ENCODE data around the gene NAA80. TPM values are rescaled to one million over a fixed set of nuclear protein-coding genes. Genes with fewer than 3 reads are reported as not detected.
A peak's percentile ranks its signal among the peaks of the same experiment; 100 is the strongest.

NAA80 gene
- total RNA-seq, 1 experiment from 2014 or later: 5.3 TPM

- Histone ChIP-seq H3K36me3 (ENCODE audit: insufficient read depth, low read length, poor library complexity, severe bottlenecking) (peaks cover 16% of the 10 kb centered on the region), H3K9me3 (ENCODE audit: low read depth, low read length, poor library complexity, severe bottlenecking) (no peaks in the 10 kb centered on the region), H3K27ac (ENCODE audit: low read depth, low read length, poor library complexity, severe bottlenecking) (peak within 1 kb of the TSS; percentile 85), H3K4me1 (ENCODE audit: insufficient read depth, low read length, poor library complexity, severe bottlenecking) (no peaks in the 10 kb centered on the region), H3K4me3 (ENCODE audit: low read depth, low read length, poor library complexity, severe bottlenecking) (peak within 1 kb of the TSS; percentile 77), H3K27me3 (replicated peaks; ENCODE audit: insufficient read depth, low read depth, low read length, poor library complexity) (no peaks in the 10 kb centered on the region)
- CTCF ChIA-PET: interaction anchor here (0.5 kb wide), 1 partner anchor 66 kb away, joined by 3 read pairs; no protein-coding TSS in a partner anchor
- POLR2A ChIA-PET (ENCODE audit: low non-redundant PET): no interaction called here
- BruUV-seq (replicated peaks): no TSS peak
- no peak for TF ChIP-seq EZH2 (IDR thresholded peaks at IDR 0.05; ENCODE audit: borderline replicate concordance, low read depth, low read length, poor library complexity, severe bottlenecking)
- TF ChIP-seq CTCF (conservative IDR thresholded peaks at IDR 0.05; ENCODE audit: low read depth, low read length): no peak
- DNase-seq (ENCODE audit: low spot score): peak; percentile 95
- intact Hi-C loops (cut with micrococcal nuclease; ENCODE audit: unreplicated experiment): no loop called here
Observed at GRCh38 chr3:50292159-50293078, 6.8 kb downstream of the NAA80 start, which contains the start of gene IFRD2. IFRD2 (minus strand) TSS chr3:50292429; CDS start chr3:50292274, 155 bp downstream.

- BruUV-seq (replicated peaks): no TSS peak
- no peaks in the 10 kb centered on the region for H3K9me3 ChIP-seq (ENCODE audit: low read depth, low read length, poor library complexity, severe bottlenecking)
- CTCF ChIA-PET: no interaction called here
- no peak for DNase-seq (ENCODE audit: low spot score)
- no peaks in the 10 kb centered on the region for H3K27me3 ChIP-seq (replicated peaks; ENCODE audit: insufficient read depth, low read depth, low read length, poor library complexity)
- TF ChIP-seq EZH2 (IDR thresholded peaks at IDR 0.05; ENCODE audit: borderline replicate concordance, low read depth, low read length, poor library complexity, severe bottlenecking) (no peak), CTCF (conservative IDR thresholded peaks at IDR 0.05; ENCODE audit: low read depth, low read length) (no peak)
- H3K4me1 ChIP-seq (ENCODE audit: insufficient read depth, low read length, poor library complexity, severe bottlenecking): no peaks in the 10 kb centered on the region
- POLR2A ChIA-PET (ENCODE audit: low non-redundant PET): no interaction called here
- intact Hi-C loops (cut with micrococcal nuclease; ENCODE audit: unreplicated experiment): no loop called here
- H3K36me3 ChIP-seq (ENCODE audit: insufficient read depth, low read length, poor library complexity, severe bottlenecking): peaks cover 17% of the 10 kb centered on the region
- no peak overlapping the region for H3K27ac ChIP-seq (ENCODE audit: low read depth, low read length, poor library complexity, severe bottlenecking)
- no peak overlapping the region for H3K4me3 ChIP-seq (ENCODE audit: low read depth, low read length, poor library complexity, severe bottlenecking)
Observed at GRCh38 chr3:50290161-50290641, 9.0 kb downstream of the NAA80 start.

GRCh38 chr3:50289130-50289529 is 10.1 kb downstream of the NAA80 start:
- H3K4me3 ChIP-seq (ENCODE audit: low read depth, low read length, poor library complexity, severe bottlenecking): no peak overlapping the region
- DNase-seq (ENCODE audit: low spot score): no peak
- H3K4me1 ChIP-seq (ENCODE audit: insufficient read depth, low read length, poor library complexity, severe bottlenecking): no peaks in the 10 kb centered on the region
- POLR2A ChIA-PET (ENCODE audit: low non-redundant PET): no interaction called here
- CTCF ChIA-PET: no interaction called here
- no peak overlapping the region for H3K27ac ChIP-seq (ENCODE audit: low read depth, low read length, poor library complexity, severe bottlenecking)
- H3K9me3 ChIP-seq (ENCODE audit: low read depth, low read length, poor library complexity, severe bottlenecking): no peaks in the 10 kb centered on the region
- intact Hi-C loops (cut with micrococcal nuclease; ENCODE audit: unreplicated experiment): no loop called here
- TF ChIP-seq EZH2 (IDR thresholded peaks at IDR 0.05; ENCODE audit: borderline replicate concordance, low read depth, low read length, poor library complexity, severe bottlenecking): no peak
- TF ChIP-seq CTCF (conservative IDR thresholded peaks at IDR 0.05; ENCODE audit: low read depth, low read length): no peak
- H3K36me3 ChIP-seq (ENCODE audit: insufficient read depth, low read length, poor library complexity, severe bottlenecking): peaks cover 17% of the 10 kb centered on the region
- no TSS peak for BruUV-seq (replicated peaks)
- no peaks in the 10 kb centered on the region for H3K27me3 ChIP-seq (replicated peaks; ENCODE audit: insufficient read depth, low read depth, low read length, poor library complexity)

All from A673 (cell line).